ENCODE results near the gene CRLF3.

DNA sequence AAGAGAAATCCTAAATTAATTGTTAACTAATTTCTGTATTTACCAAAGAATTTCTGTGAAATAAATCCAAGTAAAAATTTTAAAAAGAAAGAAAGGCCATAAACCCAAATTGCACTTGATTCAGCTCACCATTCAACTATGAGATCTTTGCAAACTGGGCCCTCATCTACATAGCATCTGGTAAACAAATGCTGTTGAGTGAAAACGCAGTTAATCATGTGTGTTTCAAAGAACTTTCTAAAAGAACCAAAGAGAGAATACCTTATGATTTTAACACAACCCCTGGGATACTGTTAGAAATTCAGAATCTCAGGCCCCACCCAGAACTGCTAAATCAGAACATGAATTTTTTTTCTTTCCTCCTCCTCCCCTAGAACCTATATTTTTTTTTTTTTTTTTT lies 16.6 kb downstream of the CRLF3 start:
- TF ChIP-seq CTCF (IDR thresholded peaks at IDR 0.05) (no peak), ZFX (IDR thresholded peaks at IDR 0.05; ENCODE audit: borderline replicate concordance) (no peak)
